DMS53 treated with DMSO at 0.1 percent for 48 hours (cell line): ENCODE measurements around the gene SMYD3.

ENCODE experiments used
- DNase-seq: peaks from one replicate; lab custom pipeline; 2025; ENCODE audit not compliant: unreplicated experiment; lab: John Stamatoyannopoulos, UW

SMYD3 gene

DNA sequence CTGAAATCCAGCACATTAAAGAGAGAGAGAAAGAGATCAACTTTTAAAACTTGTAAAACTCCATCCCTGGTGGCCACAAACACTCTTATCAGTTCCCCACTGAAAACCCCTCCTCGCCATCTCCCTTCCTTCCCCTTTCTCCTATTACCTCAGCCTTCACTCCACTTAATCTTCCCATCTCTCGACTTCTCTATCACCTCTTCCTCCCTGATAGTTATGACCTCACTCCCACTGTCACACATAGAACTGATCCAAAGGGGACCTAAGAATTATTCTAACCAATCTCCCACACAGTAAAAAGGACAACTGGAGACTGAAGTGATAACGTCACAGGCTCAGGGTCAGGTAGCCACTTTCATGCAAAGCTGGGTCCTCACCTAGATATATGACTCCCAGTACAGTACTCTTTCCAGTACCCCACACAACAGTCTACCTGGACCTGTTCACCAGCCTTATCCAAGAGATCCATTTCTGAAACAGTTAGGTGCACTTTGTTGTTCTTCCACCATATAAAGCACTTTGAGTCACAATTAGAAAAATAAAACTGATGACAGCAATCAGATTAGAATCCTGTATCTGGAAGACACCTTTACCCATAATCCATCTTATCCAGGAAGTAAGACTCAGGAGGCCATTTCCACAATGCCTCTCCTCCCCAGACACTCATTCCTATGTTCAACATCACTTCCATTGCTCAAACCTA is 324.8 kb downstream of the SMYD3 start:
- DNase-seq = no peak

- no peak for DNase-seq
Observed at GRCh38 chr1:246181241-246181640, 325.8 kb downstream of the SMYD3 start.

- no peak for DNase-seq
Observed at GRCh38 chr1:246179401-246179800, 327.7 kb downstream of the SMYD3 start.

DNA sequence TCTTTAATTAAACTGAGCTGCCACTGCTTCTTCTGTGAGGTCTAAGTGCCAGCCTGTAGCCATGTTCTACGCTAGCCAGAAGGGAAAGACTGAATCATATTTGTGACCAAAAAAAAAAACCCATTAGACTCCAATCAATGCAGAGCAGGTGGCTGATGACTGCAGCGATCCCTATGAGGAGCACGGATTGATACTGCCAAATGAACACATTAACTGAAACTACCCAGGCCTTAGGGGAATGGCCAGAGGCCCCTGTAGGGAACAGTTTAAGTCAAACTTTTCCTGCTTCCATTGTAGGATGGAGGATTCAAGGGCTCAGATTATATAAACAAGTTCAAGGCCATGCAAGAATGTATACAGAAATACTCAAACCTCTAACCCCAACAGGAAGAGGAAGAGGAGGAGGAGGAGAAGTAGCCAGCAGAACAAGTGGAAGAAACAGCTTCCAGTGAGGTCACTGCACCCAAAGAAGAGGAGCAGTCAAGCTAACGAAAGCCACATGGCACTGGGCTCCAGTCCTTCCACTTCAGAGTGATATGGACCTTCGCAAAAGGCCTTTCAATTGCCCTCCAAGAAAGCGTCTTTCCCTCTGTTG is 328.3 kb downstream of the SMYD3 start:
- DNase-seq = no peak

DNA sequence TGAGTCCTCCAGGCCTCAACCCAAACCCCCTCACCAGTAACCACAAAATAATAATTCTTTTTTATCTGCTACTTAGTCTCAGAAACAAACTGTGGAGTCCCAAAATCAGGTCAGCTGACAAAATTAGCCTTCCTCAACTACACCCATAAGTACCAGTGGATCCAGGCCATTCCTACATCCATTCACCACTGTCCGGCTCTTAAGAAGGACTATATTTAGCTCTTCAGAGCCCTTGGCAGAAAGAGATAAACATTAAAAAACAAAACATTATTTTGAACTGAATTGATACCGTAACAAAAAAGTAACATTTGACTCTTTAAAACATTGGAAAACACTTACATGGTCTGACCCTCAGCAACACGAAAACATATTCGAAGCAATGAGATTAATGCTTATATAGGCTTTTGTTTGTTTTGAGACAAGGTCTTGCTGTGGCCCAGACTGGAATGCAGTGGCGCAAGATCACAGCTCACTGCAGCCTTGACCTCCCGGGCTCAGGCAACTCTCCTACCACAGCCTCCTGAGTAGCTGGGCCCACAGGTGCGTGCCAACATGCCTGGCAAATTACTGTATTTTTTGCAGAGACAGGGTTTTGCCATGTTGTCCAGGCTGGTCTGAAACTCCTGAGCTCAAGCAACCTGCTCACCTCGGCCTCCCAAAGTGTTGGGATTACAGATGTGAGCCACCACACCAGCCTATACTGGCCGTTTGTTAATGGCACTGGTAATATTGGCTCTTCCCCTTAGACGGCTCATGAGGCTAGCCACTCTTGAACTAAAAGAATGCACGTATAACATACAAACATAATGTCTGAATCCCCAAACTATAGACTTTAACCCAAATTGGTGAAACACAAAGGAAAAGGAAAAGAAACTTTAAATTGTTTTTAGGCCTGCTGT is 330.7 kb downstream of the SMYD3 start:
- DNase-seq = no peak

GRCh38 chr1:246170574-246171261 is 336.4 kb downstream of the SMYD3 start:
- DNase-seq = no peak

- DNase-seq = no peak
Observed at GRCh38 chr1:246169486-246169885, 337.6 kb downstream of the SMYD3 start.

DNA sequence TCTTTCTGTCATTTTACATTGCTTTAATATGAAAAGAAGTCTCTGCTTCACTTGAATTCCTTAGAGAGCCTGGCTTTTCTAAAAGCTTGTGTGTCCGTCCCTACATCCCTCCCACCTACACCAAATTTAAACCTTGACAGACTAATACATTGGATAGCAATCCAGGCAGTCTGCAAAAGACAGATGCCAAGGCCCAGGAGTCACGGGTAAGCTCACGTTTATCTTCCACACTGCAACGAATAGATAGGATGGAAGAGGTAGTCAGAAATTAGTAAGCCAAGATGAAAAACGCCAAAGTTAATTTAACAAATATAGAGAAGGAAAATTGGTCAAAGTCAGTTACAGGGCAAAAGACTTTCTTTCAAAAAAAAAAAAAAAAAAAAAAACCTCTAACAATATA is 338.1 kb downstream of the SMYD3 start:
- no peak for DNase-seq

DNA sequence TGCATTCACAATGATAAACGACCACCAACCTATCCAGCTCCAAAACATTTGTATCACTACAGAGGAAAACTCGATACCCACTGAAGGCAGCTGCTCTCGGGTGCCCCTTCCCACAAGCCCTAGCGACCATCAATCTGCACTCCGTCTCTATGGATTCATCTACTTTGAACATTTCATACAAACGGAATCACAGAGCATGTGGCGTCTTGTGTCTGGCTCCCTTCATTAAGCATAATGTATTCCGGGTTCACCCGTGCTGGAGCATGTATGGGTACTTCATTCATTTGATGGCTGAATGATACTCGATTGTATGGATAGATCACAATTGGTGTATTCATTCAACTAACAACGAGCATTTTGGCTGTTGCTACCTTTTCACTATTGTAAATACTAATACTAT is 340.2 kb downstream of the SMYD3 start:
- DNase-seq = no peak

DNA sequence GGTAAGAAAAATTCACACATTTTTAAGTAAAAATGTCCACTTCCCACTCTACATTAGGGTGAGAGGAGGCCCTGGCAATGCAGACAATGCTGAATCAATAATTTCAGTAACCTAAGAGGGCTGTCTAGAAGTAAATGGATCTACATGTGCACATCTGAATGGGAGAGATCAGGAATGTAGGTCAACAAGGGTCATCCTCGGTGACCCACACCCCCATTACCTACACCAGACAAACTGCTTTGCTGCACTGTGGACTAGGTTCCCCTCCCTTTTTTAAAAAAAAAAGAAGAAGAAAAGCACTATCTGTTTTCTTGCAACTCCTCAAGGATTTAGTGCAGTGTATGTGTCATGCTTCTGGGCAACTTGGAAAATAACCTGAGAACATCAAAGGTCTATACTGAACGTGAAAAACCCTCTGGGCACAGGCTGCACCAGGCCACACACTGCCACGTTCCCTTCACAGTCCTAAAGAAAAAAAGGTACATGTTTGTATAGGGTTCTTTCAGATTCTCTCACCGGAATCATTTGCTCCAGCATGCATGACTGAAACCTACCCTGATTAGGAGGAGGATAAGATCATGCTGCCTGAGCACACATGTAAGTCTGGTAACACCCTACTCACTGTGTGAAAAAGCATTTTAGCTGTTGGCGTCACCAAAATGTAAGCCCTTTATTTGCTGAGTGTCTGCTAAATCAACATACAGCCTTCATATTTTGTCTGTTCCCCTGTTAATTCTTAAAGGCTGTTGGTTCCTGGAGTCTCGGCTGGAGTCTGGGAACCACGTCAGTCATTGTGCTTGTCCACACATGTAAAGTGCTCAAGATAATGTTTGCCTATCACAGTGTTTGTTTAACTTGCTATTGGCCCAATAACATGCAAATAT is 341.0 kb downstream of the SMYD3 start:
- peak; percentile 94 for DNase-seq

- DNase-seq = no peak
Observed at GRCh38 chr1:246164764-246165163, 342.3 kb downstream of the SMYD3 start.

- no peak for DNase-seq
Observed at GRCh38 chr1:246162560-246162959, 344.5 kb downstream of the SMYD3 start.

DNA sequence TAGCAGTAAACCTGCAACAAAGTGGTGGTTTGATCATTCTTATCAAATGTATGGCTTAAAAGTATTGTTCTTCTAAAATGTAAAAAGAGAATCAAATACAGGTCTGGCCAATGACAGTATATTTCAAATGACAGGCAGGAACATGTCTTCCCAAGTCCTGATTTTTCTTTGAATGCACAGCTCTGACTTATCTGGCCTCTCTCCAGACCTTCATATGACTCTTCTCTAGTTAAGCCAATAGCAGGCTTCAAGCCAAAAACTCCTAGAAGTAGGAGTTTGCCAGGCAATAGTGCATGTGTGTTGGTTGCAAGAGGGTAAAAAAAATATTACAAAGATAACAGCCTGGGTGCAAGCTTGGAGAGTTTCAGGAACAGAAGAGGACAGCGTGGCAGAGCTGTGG is 345.5 kb downstream of the SMYD3 start:
- no peak for DNase-seq

DNA sequence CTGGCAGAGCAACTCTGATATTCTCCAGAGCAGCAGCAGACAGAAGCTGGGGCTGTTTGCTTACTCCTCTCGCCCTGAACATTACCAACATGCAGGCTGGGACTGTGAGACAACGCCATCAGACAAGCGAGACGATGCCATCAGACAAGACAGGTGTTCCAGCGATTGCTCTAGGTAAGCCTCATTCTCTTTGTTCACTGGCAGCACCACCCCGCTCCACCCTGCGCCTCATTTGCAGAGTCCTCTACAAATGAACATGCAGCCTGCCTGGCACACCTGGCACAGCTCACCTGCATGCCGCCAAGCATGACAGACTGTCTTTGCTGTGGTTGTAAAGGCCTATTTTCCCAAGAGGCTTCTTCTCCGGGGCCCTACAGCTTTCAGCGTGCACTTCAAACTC is 346.2 kb downstream of the SMYD3 start:
- DNase-seq = peak; percentile 24

- no peak for DNase-seq
Observed at GRCh38 chr1:246160374-246160773, 346.7 kb downstream of the SMYD3 start.

DNA sequence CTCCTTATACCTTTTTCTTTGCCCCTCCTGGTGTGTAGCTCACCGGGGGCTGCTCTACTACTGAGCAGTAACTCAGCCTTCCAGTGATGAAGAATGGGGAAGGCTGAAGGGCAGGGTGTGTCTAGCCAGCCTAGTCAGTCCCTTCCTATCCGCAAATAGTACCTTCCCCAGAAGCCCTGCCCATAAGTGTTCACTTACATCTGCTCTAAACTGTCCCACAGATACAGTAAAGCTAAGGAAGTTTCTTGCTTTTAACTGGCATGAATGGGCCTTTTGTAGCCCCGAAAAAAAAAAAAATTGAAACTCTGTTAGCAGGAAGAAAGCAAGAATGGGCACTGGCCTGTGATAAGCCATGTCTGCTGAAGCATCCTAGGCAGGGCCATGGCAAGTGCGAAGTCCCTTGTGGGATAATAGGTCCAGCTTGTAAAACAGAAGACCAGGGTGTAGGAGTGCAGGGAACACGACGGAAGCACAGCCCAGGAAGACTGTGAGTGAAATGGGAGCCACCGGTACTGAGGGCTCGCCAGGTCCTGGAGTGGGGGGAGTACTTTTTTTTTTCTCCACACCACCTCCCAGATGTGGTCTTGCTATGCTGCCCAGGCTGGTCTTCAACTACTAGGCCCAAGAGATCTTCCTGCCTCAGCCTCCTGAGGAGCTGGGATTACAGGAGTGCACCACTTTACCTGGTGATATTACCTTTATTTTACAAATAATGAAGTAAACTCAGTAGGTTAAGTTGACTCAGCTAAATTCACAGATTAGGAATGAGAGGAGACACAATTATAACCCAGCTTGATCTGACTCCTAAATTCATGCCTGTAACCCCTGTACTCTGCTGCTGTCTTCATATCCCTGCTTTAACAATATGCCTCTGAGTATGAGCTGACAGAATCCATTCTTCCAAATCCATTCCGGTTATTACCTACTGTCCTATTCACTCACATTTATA is 347.5 kb downstream of the SMYD3 start:
- DNase-seq = no peak

- DNase-seq = no peak
Observed at GRCh38 chr1:246158131-246158530, 348.9 kb downstream of the SMYD3 start.

GRCh38 chr1:246157516-246157915 is 349.6 kb downstream of the SMYD3 start:
- no peak for DNase-seq

DNA sequence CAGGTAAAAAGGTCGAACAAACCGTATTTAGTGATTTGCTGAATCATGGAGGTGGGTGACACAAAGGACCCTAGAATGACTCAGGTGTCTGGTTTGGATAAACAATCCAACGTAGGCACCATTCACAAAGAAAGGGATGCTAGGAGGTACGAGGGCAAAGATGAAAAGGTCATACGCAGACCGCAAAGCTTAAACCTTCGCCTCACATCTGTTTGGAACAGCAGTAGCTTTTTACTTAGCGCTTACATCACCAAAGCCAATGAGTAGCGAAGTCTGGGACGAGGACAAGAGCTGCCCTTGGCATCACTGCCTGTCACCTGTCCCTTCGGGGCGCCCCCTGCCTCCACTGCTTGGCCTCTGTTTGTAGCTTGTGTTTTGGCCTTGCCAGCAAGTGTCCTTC is 350.2 kb downstream of the SMYD3 start:
- DNase-seq = no peak
